HUES6 (cell line): ENCODE results near the gene KRTAP1-4.
"Not testable (repeated sequence)": the region's sequence is repeated elsewhere in the genome, so short reads cannot be mapped to it uniquely, and the experiment has no call there.

ENCODE experiments used
- H3K27ac ChIP-seq: 2 replicates; pipeline ENCODE4 v1.7.0; 2013; ENCODE audit warnings: low read depth, mild to moderate bottlenecking, low read length, inconsistent platforms
- H3K27me3 ChIP-seq: 2 replicates; pipeline ENCODE4 v1.6.1; 2013; ENCODE audit warnings: low read length; ENCODE audit not compliant: control insufficient read depth, insufficient read depth
- H3K36me3 ChIP-seq: 2 replicates; pipeline ENCODE4 v1.6.1; 2013; ENCODE audit warnings: low read length; ENCODE audit not compliant: control insufficient read depth, insufficient read depth
- H3K4me1 ChIP-seq: 2 replicates; pipeline ENCODE4 v1.6.1; 2013; ENCODE audit warnings: low read length; ENCODE audit not compliant: control insufficient read depth, insufficient read depth
- H3K4me3 ChIP-seq: 2 replicates; pipeline ENCODE4 v1.5.1; 2013; ENCODE audit warnings: low read depth, low read length
- H3K9ac ChIP-seq: one replicate; pipeline ENCODE4 v1.6.1; 2013; ENCODE audit warnings: mild to moderate bottlenecking, low read length
- H3K9me3 ChIP-seq: 2 replicates; pipeline ENCODE4 v1.6.1; 2013; ENCODE audit warnings: low read depth, low read length; ENCODE audit not compliant: control insufficient read depth, insufficient read depth

Gene KRTAP1-4

GRCh38 chr17:41002814-41003213, 27.2 kb downstream of the KRTAP1-4 start:
- Histone ChIP-seq H3K9me3 (no peaks in the 10 kb centered on the region), H3K9ac (no peak overlapping the region), H3K36me3 (no peaks in the 10 kb centered on the region), H3K4me3 (no peak overlapping the region), H3K27ac (no peak overlapping the region), H3K27me3 (no peaks in the 10 kb centered on the region), H3K4me1 (no peaks in the 10 kb centered on the region)

DNA sequence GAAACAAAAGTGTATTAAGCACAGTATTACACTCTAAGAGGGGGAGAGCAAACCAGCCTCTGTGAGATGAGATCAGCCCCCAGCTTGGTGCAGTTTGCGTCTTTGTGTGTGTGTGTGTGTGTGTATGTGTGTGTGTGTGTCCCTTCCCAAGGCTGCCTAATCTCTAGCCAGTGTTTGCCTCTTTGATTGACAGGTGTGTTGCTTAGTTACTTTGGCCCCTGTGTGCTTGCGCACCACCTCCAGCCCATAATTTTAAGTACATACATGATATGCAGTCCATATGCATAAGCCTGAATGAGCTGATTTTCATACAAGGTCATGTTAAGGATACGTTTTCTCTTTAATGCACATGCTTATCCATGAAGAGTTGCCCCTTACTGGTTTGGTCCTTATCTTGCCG, 28.2 kb downstream of the KRTAP1-4 start:
- Histone ChIP-seq H3K27me3 (no peaks in the 10 kb centered on the region), H3K4me1 (no peaks in the 10 kb centered on the region)

DNA sequence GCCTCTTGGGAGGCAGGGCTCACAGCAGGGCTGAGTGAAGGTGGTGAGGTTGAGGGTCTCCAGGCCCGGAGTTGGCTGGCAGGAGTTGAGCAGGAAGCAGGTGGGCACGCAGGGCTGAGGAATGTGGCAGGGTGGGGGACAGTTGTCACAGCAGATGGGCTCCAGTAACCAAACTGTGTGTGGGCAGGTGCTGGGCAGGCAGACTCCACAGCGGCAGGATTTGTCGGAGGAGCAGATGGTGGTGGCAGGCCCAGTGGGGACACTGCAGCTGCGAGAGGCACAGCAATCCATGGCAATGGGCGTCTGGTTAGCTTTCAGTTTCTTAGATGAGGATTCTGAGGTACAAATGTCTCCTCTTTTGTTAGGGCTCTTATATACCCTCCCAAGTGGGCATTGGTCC, 30.4 kb downstream of the KRTAP1-4 start, which contains the start of gene KRTAP3-2:
Gene KRTAP3-2 (minus strand): TSS at position 344 of the 400 bp plus-strand sequence. CDS start 53 bp downstream, at position 291.
- not testable (repeated sequence) for H3K27ac ChIP-seq, H3K4me3 ChIP-seq, H3K36me3 ChIP-seq, H3K9me3 ChIP-seq, H3K4me1 ChIP-seq, H3K9ac ChIP-seq, H3K27me3 ChIP-seq

More for the DNA sequence above, 28.2 kb downstream of the KRTAP1-4 start:
- H3K9me3 ChIP-seq = no peaks in the 10 kb centered on the region
- no peak overlapping the region for H3K27ac ChIP-seq
- H3K9ac ChIP-seq = no peak overlapping the region
- H3K36me3 ChIP-seq = no peaks in the 10 kb centered on the region
- no peak overlapping the region for H3K4me3 ChIP-seq

GRCh38 chr17:40997361-40997760, 32.6 kb downstream of the KRTAP1-4 start:
- Histone ChIP-seq H3K4me1 (no peaks in the 10 kb centered on the region; the same call in 1 of the 2 replicates), H3K4me3 (no peak overlapping the region), H3K27me3 (no peaks in the 10 kb centered on the region), H3K36me3 (no peaks in the 10 kb centered on the region), H3K9me3 (no peaks in the 10 kb centered on the region), H3K27ac (no peak overlapping the region), H3K9ac (no peak overlapping the region)

DNA sequence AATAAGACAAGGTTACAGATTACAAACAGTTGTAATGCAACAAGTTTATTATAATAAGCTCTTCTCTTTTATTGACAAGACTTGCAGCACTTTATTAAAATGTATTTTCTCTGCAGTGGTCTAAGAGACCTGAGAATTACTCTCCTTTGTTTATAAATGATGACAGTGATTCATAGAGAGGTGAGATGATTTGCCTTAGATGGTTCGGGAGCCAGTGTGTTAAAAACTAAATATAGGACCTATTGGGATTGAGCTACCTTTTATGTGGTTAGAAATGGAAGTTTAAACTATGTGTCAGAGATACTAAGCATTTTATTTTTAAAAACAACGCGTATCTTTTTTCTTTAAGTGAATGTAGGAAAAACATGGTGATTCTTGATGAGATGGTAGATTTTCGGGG, 33.2 kb downstream of the KRTAP1-4 start:
- Histone ChIP-seq H3K9ac (no peak overlapping the region), H3K27me3 (no peaks in the 10 kb centered on the region), H3K9me3 (no peaks in the 10 kb centered on the region), H3K27ac (no peak overlapping the region), H3K4me3 (no peak overlapping the region), H3K36me3 (no peaks in the 10 kb centered on the region), H3K4me1 (no peaks in the 10 kb centered on the region; the same call in 1 of the 2 replicates)

- H3K27me3 ChIP-seq = no peaks in the 10 kb centered on the region
- H3K4me3 ChIP-seq = no peak overlapping the region
- no peak overlapping the region for H3K27ac ChIP-seq
These were observed 34.9 kb downstream of the KRTAP1-4 start for GRCh38 chr17:40995116-40995515.

GRCh38 chr17:40993839-40994238, 36.2 kb downstream of the KRTAP1-4 start, which contains the start of gene KRTAP3-3:
Gene KRTAP3-3, minus strand, starts transcription at chr17:40994164. Its CDS starts 67 bp downstream, at chr17:40994097.
- Histone ChIP-seq H3K27me3 (no peaks in the 10 kb centered on the region), H3K27ac (no peak within 1 kb of the TSS), H3K9ac (no peak within 1 kb of the TSS), H3K36me3 (no peaks in the 10 kb centered on the region), H3K4me1 (no peaks in the 10 kb centered on the region; the same call in 1 of the 2 replicates), H3K9me3 (no peaks in the 10 kb centered on the region), H3K4me3 (no peak within 1 kb of the TSS)

More at GRCh38 chr17:40995116-40995515, 34.9 kb downstream of the KRTAP1-4 start:
- Histone ChIP-seq H3K4me1 (no peaks in the 10 kb centered on the region; the same call in 1 of the 2 replicates), H3K9ac (no peak overlapping the region), H3K36me3 (no peaks in the 10 kb centered on the region), H3K9me3 (no peaks in the 10 kb centered on the region)

DNA sequence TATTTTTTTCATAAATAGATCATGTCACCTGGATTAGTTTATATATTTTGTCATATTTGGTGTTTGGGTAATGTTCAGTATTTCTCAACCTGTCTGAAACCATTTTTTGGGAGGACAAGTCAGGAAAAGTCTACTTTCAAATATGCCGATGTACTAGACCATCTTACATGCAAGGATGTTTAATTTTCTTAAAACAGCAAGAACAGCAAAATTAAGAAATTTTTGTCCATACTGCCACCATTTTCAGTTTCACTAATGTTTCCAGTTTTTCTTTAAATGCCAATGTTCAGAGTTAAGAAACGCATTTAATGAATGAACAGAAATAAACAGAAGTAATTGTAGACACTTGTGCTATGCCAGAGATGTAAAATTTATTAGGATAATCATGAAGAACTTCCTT, 36.9 kb downstream of the KRTAP1-4 start:
- Histone ChIP-seq H3K27me3 (no peaks in the 10 kb centered on the region), H3K27ac (no peak overlapping the region), H3K4me1 (no peaks in the 10 kb centered on the region; the same call in 1 of the 2 replicates), H3K9ac (no peak overlapping the region), H3K4me3 (no peak overlapping the region), H3K9me3 (no peaks in the 10 kb centered on the region), H3K36me3 (no peaks in the 10 kb centered on the region)

DNA sequence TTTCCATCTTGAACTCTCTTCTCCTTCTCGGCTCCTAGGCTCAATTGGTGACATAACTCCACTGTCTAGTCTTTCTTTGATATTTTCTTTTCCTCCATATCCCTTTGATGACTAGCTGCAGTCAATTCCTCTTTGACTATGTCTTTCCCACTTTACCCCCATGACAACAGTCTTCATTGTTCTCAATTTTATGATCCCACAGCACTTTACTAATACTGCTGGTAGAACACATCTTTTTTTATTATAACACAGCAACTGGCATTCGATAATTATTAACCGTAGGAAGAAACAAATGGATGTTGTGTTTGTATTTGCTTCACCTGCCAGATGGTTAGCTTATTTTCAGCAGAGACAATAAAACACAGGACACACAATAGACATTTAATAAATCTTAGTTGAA, 37.3 kb downstream of the KRTAP1-4 start:
- Histone ChIP-seq H3K9me3 (no peaks in the 10 kb centered on the region), H3K36me3 (no peaks in the 10 kb centered on the region), H3K9ac (no peak overlapping the region), H3K4me3 (no peak overlapping the region), H3K4me1 (no peaks in the 10 kb centered on the region; the same call in 1 of the 2 replicates), H3K27ac (no peak overlapping the region), H3K27me3 (no peaks in the 10 kb centered on the region)

GRCh38 chr17:40986920-40987319, 43.1 kb downstream of the KRTAP1-4 start:
- Histone ChIP-seq H3K9ac (no peak overlapping the region), H3K4me1 (no peaks in the 10 kb centered on the region), H3K4me3 (no peak overlapping the region), H3K27ac (no peak overlapping the region), H3K36me3 (no peaks in the 10 kb centered on the region), H3K27me3 (no peaks in the 10 kb centered on the region), H3K9me3 (no peaks in the 10 kb centered on the region)

DNA sequence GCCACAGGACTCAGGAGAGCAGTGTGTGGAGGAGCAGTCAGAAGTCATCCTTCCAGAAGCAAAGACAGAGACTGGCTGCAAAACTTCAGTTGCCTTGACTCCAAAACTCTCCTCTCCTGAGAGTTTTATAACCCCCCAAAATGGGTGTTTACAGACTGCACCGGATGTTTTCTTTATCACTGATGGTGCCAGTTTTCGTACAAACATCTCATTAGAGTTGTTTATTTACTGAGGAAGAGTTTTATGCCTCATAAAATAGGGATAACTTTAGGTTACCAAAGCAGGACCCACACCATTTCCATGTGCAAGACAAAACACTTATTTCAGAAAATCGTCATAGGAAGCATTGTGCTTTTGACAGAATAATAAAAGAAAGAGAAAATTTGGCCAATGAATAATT, 45.8 kb downstream of the KRTAP1-4 start, which contains the start of gene KRT40:
Gene KRT40 (minus strand): TSS at position 101 of the 400 bp plus-strand sequence. CDS start 53 bp downstream, at position 48.
- Histone ChIP-seq H3K4me1 (peaks cover 9% of the 10 kb centered on the region; the same call in 1 of the 2 replicates), H3K9ac (no peak within 1 kb of the TSS), H3K4me3 (no peak within 1 kb of the TSS), H3K9me3 (no peaks in the 10 kb centered on the region), H3K36me3 (no peaks in the 10 kb centered on the region), H3K27me3 (no peaks in the 10 kb centered on the region), H3K27ac (no peak within 1 kb of the TSS)
